DND-41 (cell line): ENCODE measurements around the gene RAB7B.

Experiments used
- ATAC-seq: fragments of 200-7000 bp; cut with Tn5 transposase; 3 replicates; pipeline ENCODE4 v1.9.1; 2021; ENCODE audit warnings: low read depth; ENCODE audit not compliant: insufficient read depth
- DNase-seq: peaks from one replicate; pipeline ENCODE4 v3.0.0-alpha.2; 2020
- H2AFZ ChIP-seq: 2 replicates; pipeline ENCODE4 v1.6.0; 2012; ENCODE audit warnings: low read depth, low read length
- H3K27ac ChIP-seq: 2 replicates; pipeline ENCODE4 v1.5.1; 2012; ENCODE audit warnings: low read length, inconsistent platforms
- H3K27me3 ChIP-seq: fragments of 200-600 bp; sonication (generic); 2 replicates; pipeline ENCODE4 v1.6.0; 2012; ENCODE audit warnings: low read length, mild to moderate bottlenecking, inconsistent platforms; ENCODE audit not compliant: insufficient read depth, poor library complexity
- H3K36me3 ChIP-seq: 2 replicates; pipeline ENCODE4 v1.5.1; 2012; ENCODE audit warnings: low read length, inconsistent platforms; ENCODE audit not compliant: insufficient read depth
- H3K4me1 ChIP-seq: 2 replicates; pipeline ENCODE4 v1.5.1; 2012; ENCODE audit warnings: mild to moderate bottlenecking, low read length; ENCODE audit not compliant: insufficient read depth
- H3K4me2 ChIP-seq: 2 replicates; pipeline ENCODE4 v1.6.0; 2012; ENCODE audit warnings: mild to moderate bottlenecking, moderate library complexity, low read length, inconsistent platforms; ENCODE audit not compliant: insufficient read depth
- H3K4me3 ChIP-seq, 2 experiments: fragments of 200-600 bp in 1 of 2; shearing (Covaris generic) in 1 of 2; 2 replicates each; pipeline ENCODE4 v1.5.1; 2012 to 2016; ENCODE audit warnings: inconsistent platforms in 2 of 2, low read length in 2 of 2, mild to moderate bottlenecking in 2 of 2, low read depth in 1 of 2, moderate library complexity in 1 of 2
- H3K79me2 ChIP-seq: 2 replicates; pipeline ENCODE4 v1.6.0; 2012; ENCODE audit warnings: low read length, inconsistent platforms; ENCODE audit not compliant: insufficient read depth
- H3K9ac ChIP-seq: 2 replicates; pipeline ENCODE4 v1.6.0; 2012; ENCODE audit warnings: low read depth, mild to moderate bottlenecking, inconsistent platforms, low read length, moderate library complexity
- H3K9me3 ChIP-seq: 2 replicates; pipeline ENCODE4 v1.5.1; 2012; ENCODE audit warnings: low read length, moderate library complexity, mild to moderate bottlenecking, inconsistent platforms; ENCODE audit not compliant: insufficient read depth, severe bottlenecking
- H4K20me1 ChIP-seq: 2 replicates; pipeline ENCODE4 v1.6.0; 2012; ENCODE audit warnings: low read length; ENCODE audit not compliant: insufficient read depth
- EZH2 ChIP-seq: IDR thresholded peaks from 3 replicates; pipeline ENCODE4 v1.6.1; 2012; ENCODE audit warnings: borderline replicate concordance, low read depth, mild to moderate bottlenecking, moderate library complexity, low read length, inconsistent platforms; ENCODE audit not compliant: severe bottlenecking
- TF ChIP-seq, protein P1 (sequence below): IDR thresholded peaks from 2 replicates; pipeline ENCODE4 v1.5.1; 2012; ENCODE audit warnings: borderline replicate concordance, low read length, moderate library complexity, mild to moderate bottlenecking; ENCODE audit not compliant: poor library complexity, severe bottlenecking; ENCODE audit errors: extremely low read depth

Gene RAB7B

DNA sequence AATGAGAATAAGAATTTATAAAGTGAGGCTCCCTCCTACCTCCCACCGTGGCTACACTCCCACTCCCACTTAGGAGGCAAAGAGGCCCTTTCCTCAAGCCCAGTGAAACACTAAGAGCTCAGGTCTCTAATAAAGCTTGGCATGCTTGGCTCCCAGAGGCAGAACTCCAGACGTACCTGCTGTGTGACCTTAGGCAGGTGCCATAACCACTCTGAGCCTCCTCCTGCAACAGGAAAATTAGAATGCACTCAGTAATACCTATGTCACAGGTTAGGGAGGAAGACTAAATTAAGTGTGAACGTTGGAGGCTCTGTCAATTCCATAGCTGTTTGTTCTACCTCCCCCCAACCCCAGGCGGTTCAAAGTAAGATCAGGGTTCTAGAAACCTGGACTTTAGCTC lies 43.4 kb downstream of the RAB7B start:
- Histone ChIP-seq H3K27me3 (peaks cover 43% of the 10 kb centered on the region), H3K4me3 (no peak overlapping the region), H2AFZ (no peak overlapping the region), H3K27ac (no peak overlapping the region), H3K9ac (no peak overlapping the region), H3K4me1 (no peaks in the 10 kb centered on the region), H3K79me2 (no peaks in the 10 kb centered on the region), H4K20me1 (no peaks in the 10 kb centered on the region), H3K9me3 (no peaks in the 10 kb centered on the region), H3K4me2 (no peak overlapping the region), H3K36me3 (no peaks in the 10 kb centered on the region)
- no peak for DNase-seq
- TF ChIP-seq, protein P1, sequence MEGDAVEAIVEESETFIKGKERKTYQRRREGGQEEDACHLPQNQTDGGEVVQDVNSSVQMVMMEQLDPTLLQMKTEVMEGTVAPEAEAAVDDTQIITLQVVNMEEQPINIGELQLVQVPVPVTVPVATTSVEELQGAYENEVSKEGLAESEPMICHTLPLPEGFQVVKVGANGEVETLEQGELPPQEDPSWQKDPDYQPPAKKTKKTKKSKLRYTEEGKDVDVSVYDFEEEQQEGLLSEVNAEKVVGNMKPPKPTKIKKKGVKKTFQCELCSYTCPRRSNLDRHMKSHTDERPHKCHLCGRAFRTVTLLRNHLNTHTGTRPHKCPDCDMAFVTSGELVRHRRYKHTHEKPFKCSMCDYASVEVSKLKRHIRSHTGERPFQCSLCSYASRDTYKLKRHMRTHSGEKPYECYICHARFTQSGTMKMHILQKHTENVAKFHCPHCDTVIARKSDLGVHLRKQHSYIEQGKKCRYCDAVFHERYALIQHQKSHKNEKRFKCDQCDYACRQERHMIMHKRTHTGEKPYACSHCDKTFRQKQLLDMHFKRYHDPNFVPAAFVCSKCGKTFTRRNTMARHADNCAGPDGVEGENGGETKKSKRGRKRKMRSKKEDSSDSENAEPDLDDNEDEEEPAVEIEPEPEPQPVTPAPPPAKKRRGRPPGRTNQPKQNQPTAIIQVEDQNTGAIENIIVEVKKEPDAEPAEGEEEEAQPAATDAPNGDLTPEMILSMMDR = no peak
- TF ChIP-seq EZH2 = no peak
- ATAC-seq = no peak

DNA sequence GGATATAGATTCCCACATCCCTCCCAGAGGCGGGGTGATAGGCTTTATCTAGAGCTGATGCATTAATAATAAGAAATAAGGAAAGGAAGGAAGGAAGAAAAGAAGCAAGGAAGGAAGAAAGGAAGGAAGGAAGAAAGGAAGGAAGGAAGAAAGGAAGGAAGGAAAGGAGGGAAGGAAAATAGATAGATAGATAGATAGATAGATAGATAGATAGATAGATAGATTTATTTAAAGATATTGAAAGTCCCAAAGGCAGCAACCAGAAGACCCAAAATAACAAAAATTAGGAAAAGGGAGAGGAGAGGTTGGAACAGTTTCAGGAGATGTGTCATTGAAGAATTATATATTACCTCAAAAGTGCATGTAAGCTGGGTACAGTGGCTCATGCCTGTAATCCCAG lies 47.7 kb downstream of the RAB7B start:
- H2AFZ ChIP-seq = no peak overlapping the region
- no peak for DNase-seq
- no peak for ATAC-seq
- 0 out of 2 replicates have a peak, but pooled peaks cover 2% of the 10 kb centered on the region for H4K20me1 ChIP-seq
- H3K36me3 ChIP-seq = no peaks in the 10 kb centered on the region
- no peaks in the 10 kb centered on the region for H3K79me2 ChIP-seq
- H3K27ac ChIP-seq = no peak overlapping the region
- no peaks in the 10 kb centered on the region for H3K9me3 ChIP-seq
- H3K9ac ChIP-seq = no peak overlapping the region
- H3K27me3 ChIP-seq = peaks cover 17% of the 10 kb centered on the region
- H3K4me3 ChIP-seq = no peak overlapping the region
- TF ChIP-seq, protein P1 = no peak
- no peak for TF ChIP-seq EZH2
- no peaks in the 10 kb centered on the region for H3K4me1 ChIP-seq
- no peak overlapping the region for H3K4me2 ChIP-seq

DNA sequence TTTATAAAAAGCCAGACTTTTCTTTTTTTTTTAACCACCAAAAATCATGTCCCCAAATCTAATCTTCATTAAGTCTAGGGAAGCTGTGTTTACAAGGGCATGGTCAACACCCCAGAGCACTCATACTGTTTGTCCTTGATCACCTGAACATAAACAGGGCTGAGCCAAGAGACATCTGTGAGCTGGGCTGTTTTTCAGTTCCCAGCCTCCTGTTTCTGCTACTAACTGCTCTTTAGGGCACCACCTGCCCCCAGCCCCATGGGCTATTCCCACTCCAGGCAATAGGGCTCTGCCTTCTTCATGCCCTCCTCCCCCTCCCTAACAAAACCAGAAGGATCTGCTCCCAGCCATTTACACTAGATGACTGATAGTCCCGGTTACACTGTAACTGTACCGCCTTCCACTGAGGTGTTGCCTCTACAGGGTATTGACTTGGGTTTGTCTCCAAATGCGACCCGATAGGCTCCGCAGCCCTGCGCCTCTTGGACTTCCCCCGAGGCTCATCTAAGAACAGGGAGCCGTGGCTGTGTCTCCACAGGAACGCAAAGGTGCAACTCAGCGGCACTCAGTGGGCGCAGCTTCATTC lies 48.3 kb downstream of the RAB7B start:
- Histone ChIP-seq H4K20me1 (0 out of 2 replicates have a peak, but pooled peaks cover 2% of the 10 kb centered on the region), H3K4me2 (no peak overlapping the region), H3K9me3 (no peaks in the 10 kb centered on the region), H3K36me3 (no peaks in the 10 kb centered on the region), H3K4me1 (no peaks in the 10 kb centered on the region), H3K27ac (no peak overlapping the region), H2AFZ (no peak overlapping the region), H3K79me2 (no peaks in the 10 kb centered on the region), H3K4me3 (no peak overlapping the region), H3K9ac (no peak overlapping the region), H3K27me3 (peaks cover 16% of the 10 kb centered on the region)
- TF ChIP-seq, protein P1 = no peak
- no peak for TF ChIP-seq EZH2
- no peak for DNase-seq
- ATAC-seq = no peak
